SK-N-SH (cell line): ENCODE results near the gene ASB14. TPM values are rescaled to one million over a fixed set of nuclear protein-coding genes. Genes with fewer than 3 reads are reported as not detected.

Experiments used
- CTCF ChIA-PET: fragments of 300-600, 350-600 bp; formaldehyde crosslinking; extraction: SDS; loops from one replicate; lab custom pipeline; 2021; lab: Yijun Ruan, JAX
- POLR2A ChIA-PET: fragments of 350-600 bp; sonication (Branson Sonifier 250); formaldehyde crosslinking; extraction: SDS; loops from one replicate; lab custom pipeline; 2020; ENCODE audit warnings: antibody characterized with exemption, inconsistent platforms; lab: Yijun Ruan, JAX
- DNase-seq: peaks from one replicate; pipeline ENCODE4 v3.0.0; 2012
- H2AFZ ChIP-seq: fragments of 200-600 bp; sonication (generic); 2 replicates; pipeline ENCODE4 v1.8.1; 2016; ENCODE audit warnings: antibody characterized with exemption, mild to moderate bottlenecking, low read depth
- H3F3A ChIP-seq: fragments of 200-600 bp; sonication (generic); replicated peaks from 2 replicates; pipeline ENCODE3; 2016; ENCODE audit warnings: antibody characterized with exemption, mild to moderate bottlenecking; ENCODE audit not compliant: insufficient read depth
- H3K27ac ChIP-seq, 2 experiments: fragments of 200-500 bp in 1 of 2; fragments of 200-600 bp in 1 of 2; sonication (Bioruptor generic) in 1 of 2; sonication (generic), shearing (Covaris generic) in 1 of 2; 2 replicates each; pipeline versions ENCODE4 v1.5.1 to v1.6.1; 2014 to 2016; ENCODE audit warnings: low read depth in 2 of 2, inconsistent platforms in 1 of 2, low read length in 1 of 2, mild to moderate bottlenecking in 1 of 2, mixed read lengths in 1 of 2
- H3K27me3 ChIP-seq: fragments of 200-600 bp; sonication (generic), shearing (Covaris generic); 2 replicates; pipeline ENCODE4 v1.6.1; 2016; ENCODE audit warnings: mixed run types; ENCODE audit not compliant: insufficient read depth
- H3K36me3 ChIP-seq, 2 experiments: fragments of 200-500 bp in 1 of 2; fragments of 200-600 bp in 1 of 2; sonication (Bioruptor generic) in 1 of 2; sonication (generic) in 1 of 2; replicated peaks in 1 of 2; 2 replicates each; pipeline versions ENCODE3 to v1.5.1; 2014 to 2016; ENCODE audit warnings: low read length in 1 of 2, mild to moderate bottlenecking in 1 of 2; ENCODE audit not compliant: insufficient read depth in 2 of 2, control insufficient read depth in 1 of 2
- H3K4me1 ChIP-seq, 2 experiments: fragments of 200-500 bp in 1 of 2; fragments of 200-600 bp in 1 of 2; sonication (Bioruptor generic) in 1 of 2; sonication (generic), shearing (Covaris generic) in 1 of 2; 2 replicates each; pipeline versions ENCODE4 v1.5.1 to v1.6.1; 2014 to 2016; ENCODE audit warnings: low read depth in 1 of 2, low read length in 1 of 2, mixed run types in 1 of 2; ENCODE audit not compliant: insufficient read depth in 2 of 2, control insufficient read depth in 1 of 2
- H3K4me2 ChIP-seq: fragments of 200-600 bp; sonication (generic), shearing (Covaris generic); 2 replicates; pipeline ENCODE4 v1.6.1; 2017; ENCODE audit warnings: mixed run types
- H3K4me3 ChIP-seq, 2 experiments: fragments of 200-500 bp in 1 of 2; fragments of 200-600 bp in 1 of 2; sonication (Bioruptor generic) in 1 of 2; sonication (generic), shearing (Covaris generic) in 1 of 2; 2 replicates each; pipeline versions ENCODE4 v1.5.1 to v1.8.1; 2014 to 2016; ENCODE audit warnings: low read depth in 2 of 2, inconsistent platforms in 1 of 2, low read length in 1 of 2, mild to moderate bottlenecking in 1 of 2, mixed read lengths in 1 of 2, moderate library complexity in 1 of 2
- H3K79me2 ChIP-seq: fragments of 200-600 bp; sonication (generic); 2 replicates; pipeline ENCODE4 v1.8.1; 2017; ENCODE audit warnings: mild to moderate bottlenecking; ENCODE audit not compliant: insufficient read depth
- H3K9ac ChIP-seq: fragments of 200-600 bp; sonication (generic); 2 replicates; pipeline ENCODE4 v1.6.1; 2017; ENCODE audit warnings: mixed run types
- H3K9me2 ChIP-seq: fragments of 200-600 bp; sonication (generic); 2 replicates; pipeline ENCODE4 v1.6.1; 2017; ENCODE audit warnings: mixed run types
- H3K9me3 ChIP-seq: fragments of 200-600 bp; sonication (generic); 2 replicates; pipeline ENCODE4 v1.6.1; 2017; ENCODE audit warnings: mixed run types, mild to moderate bottlenecking, moderate library complexity
- H4K20me1 ChIP-seq: fragments of 200-600 bp; sonication (generic); 2 replicates; pipeline ENCODE4 v1.6.1; 2017; ENCODE audit warnings: mild to moderate bottlenecking, mixed run types; ENCODE audit not compliant: insufficient read depth
- CHD2 ChIP-seq: fragments of 150-350 bp; IDR thresholded peaks from 2 replicates; pipeline ENCODE4 v1.6.1; 2018; ENCODE audit warnings: low read length; ENCODE audit not compliant: partially characterized antibody
- EP300 ChIP-seq, 2 experiments: IDR thresholded peaks; 2 replicates each; pipeline versions ENCODE4 v1.4.0 to v1.6.1; 2012; ENCODE audit warnings: borderline replicate concordance in 1 of 2, low read depth in 1 of 2, low read length in 1 of 2
- EZH2phosphoT487 ChIP-seq: fragments of 200-600 bp; sonication (generic); IDR thresholded peaks from 2 replicates; pipeline ENCODE4 v1.6.1; 2017; ENCODE audit warnings: low read depth, mixed run types, mild to moderate bottlenecking, antibody characterized with exemption, moderate library complexity, borderline replicate concordance
- FOXM1 ChIP-seq: IDR thresholded peaks from 2 replicates; pipeline ENCODE4 v1.4.0; 2012; ENCODE audit warnings: low read depth, mild to moderate bottlenecking
- GABPA ChIP-seq: IDR thresholded peaks from 2 replicates; pipeline ENCODE4 v1.4.0; 2012; ENCODE audit warnings: low read depth, mild to moderate bottlenecking
- GATA2 ChIP-seq: sonication (generic); formaldehyde crosslinking; IDR thresholded peaks from 2 replicates; pipeline ENCODE4 v1.5.0; 2020; ENCODE audit warnings: mild to moderate bottlenecking, missing genetic modification reagents
- JUND ChIP-seq: IDR thresholded peaks from 2 replicates; pipeline ENCODE4 v1.4.0; 2012
- MXI1 ChIP-seq: IDR thresholded peaks from 2 replicates; pipeline ENCODE4 v1.6.1; 2012; ENCODE audit warnings: mild to moderate bottlenecking, low read depth, low read length, improper control_type of control experiment
- PBX3 ChIP-seq: IDR thresholded peaks from 2 replicates; pipeline ENCODE4; 2012
- RAD21 ChIP-seq: IDR thresholded peaks from 2 replicates; pipeline ENCODE4 v1.6.1; 2012; ENCODE audit warnings: mild to moderate bottlenecking, low read length
- RCOR1 ChIP-seq: fragments of 150-350 bp; IDR thresholded peaks from 2 replicates; pipeline ENCODE4 v1.6.1; 2017; ENCODE audit warnings: antibody characterized with exemption, low read length
- RXRA ChIP-seq: IDR thresholded peaks from 2 replicates; pipeline ENCODE4 v1.4.0; 2012; ENCODE audit warnings: low read depth, mild to moderate bottlenecking, borderline replicate concordance
- SIN3A ChIP-seq: IDR thresholded peaks from 2 replicates; pipeline ENCODE4 v1.6.1; 2012; ENCODE audit warnings: low read depth, mild to moderate bottlenecking, low read length, moderate library complexity, borderline replicate concordance
- SMC3 ChIP-seq: IDR thresholded peaks from 2 replicates; pipeline ENCODE4 v1.6.1; 2012; ENCODE audit warnings: low read depth, low read length, improper control_type of control experiment
- TEAD4 ChIP-seq: IDR thresholded peaks from 2 replicates; pipeline ENCODE4 v1.4.0; 2012; ENCODE audit warnings: mild to moderate bottlenecking, borderline replicate concordance; ENCODE audit not compliant: insufficient read depth
- USF1 ChIP-seq: IDR thresholded peaks from 2 replicates; pipeline ENCODE4 v1.4.0; 2012; ENCODE audit warnings: low read depth, borderline replicate concordance
- USF2 ChIP-seq: fragments of 150-350 bp; IDR thresholded peaks from 2 replicates; pipeline ENCODE4 v1.6.1; 2017; ENCODE audit warnings: antibody characterized with exemption, low read length, low read depth, borderline replicate concordance
- ZBTB33 ChIP-seq: IDR thresholded peaks from 2 replicates; pipeline ENCODE4 v1.4.0; 2012; ENCODE audit warnings: low read depth, borderline replicate concordance
- WGBS: methylation state at CpG from one replicate; pipeline ENCODE4 v1.1.6; 2017; ENCODE audit warnings: low lambda C conversion rate; 5-methylcytosine and 5-hydroxymethylcytosine counted together
- polyA plus RNA-seq, 3 experiments: library from polyadenylated mRNA; depleted of rRNA; stranded (reverse); fragments of >200 nt; gene quantifications; 2 replicates each; pipeline ENCODE4 v1.2.3, GENCODE V29; 2012
- TF ChIP-seq, protein P1 (sequence below): IDR thresholded peaks from 2 replicates; pipeline ENCODE4 v1.4.0; 2012; ENCODE audit warnings: low read depth

Gene ASB14
- polyA plus RNA-seq, 1 of the 3 experiments (the other 2 are of a cell fraction) = not detected

DNA sequence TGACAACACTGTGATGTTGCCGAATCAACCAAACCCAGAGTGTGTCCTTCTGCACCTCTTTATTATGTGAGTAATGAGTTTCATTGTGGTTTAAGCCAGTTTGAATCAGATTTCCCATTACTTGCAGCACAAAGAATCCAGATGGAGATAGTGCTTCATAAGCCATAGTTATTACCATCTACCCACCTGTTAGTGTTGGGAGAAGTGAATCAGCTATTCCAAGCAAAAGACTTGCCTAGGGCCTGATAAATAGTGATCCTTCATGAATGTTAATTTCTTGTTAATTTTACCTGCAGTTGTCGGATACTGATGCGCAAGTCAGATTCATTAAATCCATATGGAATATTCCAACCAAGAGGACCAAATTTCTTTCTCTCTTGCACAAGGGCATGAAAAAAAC is 21.7 kb upstream of the ASB14 start:
- no peak for TF ChIP-seq FOXM1
- no peak for TF ChIP-seq EZH2phosphoT487
- TF ChIP-seq SIN3A = no peak
- TF ChIP-seq RAD21 = no peak
- no peak for TF ChIP-seq TEAD4
- TF ChIP-seq EP300 (IDR thresholded peaks at IDR 0.05; ENCODE audit: borderline replicate concordance in 1 of 2, low read depth in 1 of 2, low read length in 1 of 2) = no peak
- no peak for TF ChIP-seq SMC3
- no peak for TF ChIP-seq RXRA
- TF ChIP-seq PBX3 = no peak
- no peak for TF ChIP-seq GABPA
- no peak for TF ChIP-seq RCOR1
- TF ChIP-seq JUND = no peak
- TF ChIP-seq MXI1 = no peak
- TF ChIP-seq CHD2 = no peak
- TF ChIP-seq ZBTB33 = no peak
- TF ChIP-seq USF2 = no peak
- no peak for TF ChIP-seq USF1
- TF ChIP-seq GATA2 (CRISPR knock-in tag) = no peak
- TF ChIP-seq, protein P1, sequence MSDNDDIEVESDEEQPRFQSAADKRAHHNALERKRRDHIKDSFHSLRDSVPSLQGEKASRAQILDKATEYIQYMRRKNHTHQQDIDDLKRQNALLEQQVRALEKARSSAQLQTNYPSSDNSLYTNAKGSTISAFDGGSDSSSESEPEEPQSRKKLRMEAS = no peak
- TF ChIP-seq, all 33 proteins: peak for 0
- H3K9ac ChIP-seq = no peak overlapping the region
- H3K9me3 ChIP-seq = no peaks in the 10 kb centered on the region; the same call in 1 of the 2 replicates

More for the DNA sequence above, 21.7 kb upstream of the ASB14 start:
- H3K27me3 ChIP-seq = peaks cover 13% of the 10 kb centered on the region; the same call in 1 of the 2 replicates
- H2AFZ ChIP-seq = no peak overlapping the region
- WGBS = 83% methylated on average over 3 of the region's 3 CpGs
- ChIA-PET POLR2A (no interaction called here), CTCF (no interaction called here)
- H3K4me3 ChIP-seq = no peak overlapping the region
- H3F3A ChIP-seq = no peaks in the 10 kb centered on the region
- H3K9me2 ChIP-seq = no peaks in the 10 kb centered on the region
- no peak overlapping the region for H3K4me2 ChIP-seq
- no peaks in the 10 kb centered on the region for H3K79me2 ChIP-seq
- no peaks in the 10 kb centered on the region for H3K36me3 ChIP-seq
- H3K27ac ChIP-seq = no peak overlapping the region
- H4K20me1 ChIP-seq = no peaks in the 10 kb centered on the region
- H3K4me1 ChIP-seq = no peaks in the 10 kb centered on the region
- DNase-seq = no peak
